HG03045 (cell line): ENCODE data around the gene SP140.
"Not testable (repeated sequence)": the region's sequence is repeated elsewhere in the genome, so short reads cannot be mapped to it uniquely, and the experiment has no call there.

Source experiments
- ATAC-seq: cut with Tn5 transposase; IDR thresholded peaks from one replicate; pipeline ENCODE4 v1.9.1; 2021; ENCODE audit warnings: mild to moderate bottlenecking, moderate library complexity; ENCODE audit not compliant: unreplicated experiment

Gene SP140

GRCh38 chr2:230282936-230283335 is 57.4 kb downstream of the SP140 start:
- no peak for ATAC-seq

GRCh38 chr2:230286048-230286447 is 60.5 kb downstream of the SP140 start:
- ATAC-seq = no peak

- ATAC-seq = not testable (repeated sequence)
Observed at GRCh38 chr2:230289311-230289710, 63.8 kb downstream of the SP140 start.

- no peak for ATAC-seq
Observed at GRCh38 chr2:230295192-230295591, 69.7 kb downstream of the SP140 start.

GRCh38 chr2:230296917-230297316 is 71.4 kb downstream of the SP140 start:
- ATAC-seq = no peak

- no peak for ATAC-seq
Observed at GRCh38 chr2:230299618-230300017, 74.1 kb downstream of the SP140 start.

- no peak for ATAC-seq
Observed at GRCh38 chr2:230305416-230306275, 80.1 kb downstream of the SP140 start.

- ATAC-seq = no peak
Observed at GRCh38 chr2:230306474-230306873, 80.9 kb downstream of the SP140 start.

GRCh38 chr2:230307485-230307884 is 81.9 kb downstream of the SP140 start:
- no peak for ATAC-seq

- ATAC-seq = no peak
Observed at GRCh38 chr2:230308402-230309000, 83.0 kb downstream of the SP140 start.

- ATAC-seq = not testable (repeated sequence)
Observed at GRCh38 chr2:230310792-230311191, 85.3 kb downstream of the SP140 start.

- not testable (repeated sequence) for ATAC-seq
Observed at GRCh38 chr2:230311634-230312033, 86.1 kb downstream of the SP140 start.

- no peak for ATAC-seq
Observed at GRCh38 chr2:230312638-230313037, 87.1 kb downstream of the SP140 start.

GRCh38 chr2:230317366-230317765 is 91.8 kb downstream of the SP140 start:
- no peak for ATAC-seq

- ATAC-seq = no peak
Observed at GRCh38 chr2:230318190-230319121, 92.9 kb downstream of the SP140 start.

- no peak for ATAC-seq
Observed at GRCh38 chr2:230319211-230319862, 93.8 kb downstream of the SP140 start.

GRCh38 chr2:230321031-230321430 is 95.5 kb downstream of the SP140 start:
- ATAC-seq = no peak

GRCh38 chr2:230322561-230323384 is 97.2 kb downstream of the SP140 start:
- no peak for ATAC-seq

GRCh38 chr2:230323385-230324106 is 98.0 kb downstream of the SP140 start:
- ATAC-seq = no peak
